HG02981 (cell line): ENCODE results near the gene TOP3B.

Source experiments
- ATAC-seq: cut with Tn5 transposase; IDR thresholded peaks from one replicate; pipeline ENCODE4 v1.9.1; 2021; ENCODE audit warnings: mild to moderate bottlenecking, moderate library complexity; ENCODE audit not compliant: unreplicated experiment

TOP3B gene

GRCh38 chr22:21984793-21985192 is 2.2 kb upstream of the TOP3B start:
- ATAC-seq, result no peak

GRCh38 chr22:21981874-21982273 is 713 bp downstream of the TOP3B start:
- no peak for ATAC-seq

GRCh38 chr22:21980547-21980946 is 2.0 kb downstream of the TOP3B start:
- ATAC-seq, result no peak

GRCh38 chr22:21978564-21979386 is 3.8 kb downstream of the TOP3B start:
- ATAC-seq, result no peak

DNA sequence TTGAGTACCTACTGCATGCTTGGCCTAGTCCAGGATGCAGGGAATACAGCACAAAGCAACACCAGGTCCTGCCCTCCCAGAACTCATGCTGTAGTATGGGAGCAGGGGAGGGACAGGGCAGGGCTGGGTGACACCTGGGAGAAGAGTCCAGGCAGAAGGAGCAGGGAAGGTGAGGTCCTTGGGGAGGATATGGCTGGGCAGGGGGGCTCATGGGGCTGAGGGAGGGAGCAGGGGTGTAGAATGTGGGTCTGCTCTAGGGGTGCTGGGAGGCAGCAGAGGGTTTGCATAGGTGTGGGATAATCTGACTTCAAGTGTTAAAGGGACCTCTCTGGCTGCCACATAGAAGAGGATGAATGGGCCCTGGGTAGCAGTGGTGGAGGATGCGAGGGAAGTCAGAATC is 4.8 kb downstream of the TOP3B start:
- ATAC-seq, result no peak

DNA sequence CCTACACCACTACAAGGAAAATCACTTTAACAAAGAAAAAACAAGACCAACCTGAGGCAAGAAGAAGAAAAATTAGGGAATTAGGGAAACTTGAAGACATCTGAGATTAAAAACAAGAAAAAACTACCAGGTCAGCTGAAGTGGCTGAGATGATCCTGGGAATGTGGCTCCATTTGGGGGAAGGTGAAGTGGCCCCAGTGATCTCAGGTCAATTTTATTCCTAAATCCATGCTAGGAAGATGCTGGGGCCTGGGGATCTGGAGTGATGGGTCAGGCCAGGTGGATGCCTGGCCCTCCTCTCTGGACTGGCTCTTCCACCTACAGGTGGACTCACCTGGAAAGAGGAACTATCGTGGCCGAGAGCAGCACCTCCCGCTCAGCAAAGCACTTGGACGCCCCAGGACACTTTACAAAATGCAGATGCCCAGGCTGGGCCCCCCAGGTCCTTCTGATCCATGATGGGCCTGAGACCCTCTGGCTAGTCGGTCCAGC is 6.7 kb downstream of the TOP3B start:
- ATAC-seq, result no peak

DNA sequence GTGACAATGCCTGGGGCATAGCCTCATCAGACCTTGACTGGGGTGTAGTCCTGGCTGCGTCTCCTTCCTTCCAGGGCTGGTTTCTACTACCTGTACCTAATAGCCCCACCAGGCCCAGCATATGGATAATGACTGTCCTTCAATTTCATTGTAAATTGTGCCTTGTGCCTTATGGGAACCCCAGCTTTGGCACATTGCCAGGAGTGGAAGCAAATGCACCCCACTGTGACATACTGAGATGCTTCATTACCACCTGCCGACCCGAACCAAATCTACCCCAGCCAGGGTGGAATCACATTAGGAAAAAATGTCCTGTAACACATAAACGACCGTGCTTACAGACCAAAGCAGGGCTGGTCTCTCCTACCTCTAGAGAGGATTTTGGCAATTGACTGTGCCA is 7.3 kb downstream of the TOP3B start:
- ATAC-seq, result no peak

- ATAC-seq, result no peak
These were observed 8.4 kb downstream of the TOP3B start for GRCh38 chr22:21974058-21974649.

DNA sequence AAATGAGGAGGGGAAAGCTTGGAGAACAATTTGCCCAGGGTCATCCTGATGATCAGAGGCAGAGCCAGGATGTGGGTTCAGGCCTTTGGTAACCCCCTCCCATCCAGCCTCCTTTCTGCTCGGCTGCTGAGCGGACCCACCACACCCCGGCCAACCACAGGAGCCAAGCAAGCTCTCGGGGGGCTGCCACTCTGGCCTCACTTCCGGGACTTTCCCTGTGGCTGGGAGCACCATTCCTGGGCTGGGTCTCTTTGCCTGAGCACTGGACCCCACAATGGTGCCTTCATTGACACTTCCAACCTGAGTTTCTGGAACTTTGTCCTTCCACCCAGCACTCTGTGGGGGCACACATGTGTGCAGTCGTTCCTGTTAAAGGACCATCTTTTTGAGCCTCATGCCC is 9.8 kb downstream of the TOP3B start:
- ATAC-seq, result no peak

DNA sequence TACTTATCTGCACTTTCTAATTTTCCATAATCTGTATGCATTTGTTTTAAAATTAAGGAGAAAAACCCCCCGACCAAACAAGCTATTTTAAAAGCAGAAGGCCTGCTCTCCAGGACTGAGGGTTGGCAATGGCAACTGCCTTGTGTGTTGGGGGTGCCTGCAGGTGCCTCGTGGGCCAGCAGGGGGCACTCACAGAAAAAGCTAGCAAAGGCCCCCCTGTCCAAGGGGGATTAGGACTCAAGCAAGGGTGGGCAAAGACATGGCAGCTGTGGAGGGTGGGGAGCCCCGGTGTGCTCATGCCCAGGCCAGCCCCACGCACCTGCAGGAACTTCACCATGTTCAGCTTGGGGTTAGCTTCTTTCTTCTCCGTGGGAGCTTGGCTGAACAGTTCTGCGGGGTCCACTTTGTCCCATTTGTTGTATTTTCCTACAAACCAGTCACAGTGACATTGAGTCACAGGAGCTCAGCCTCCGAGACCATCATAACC is 10.3 kb downstream of the TOP3B start:
- ATAC-seq, result no peak

- no peak for ATAC-seq
These were observed 10.7 kb downstream of the TOP3B start for GRCh38 chr22:21971858-21972275.

GRCh38 chr22:21970800-21971617 is 11.6 kb downstream of the TOP3B start:
- no peak for ATAC-seq

- ATAC-seq, result no peak
These were observed 12.4 kb downstream of the TOP3B start for GRCh38 chr22:21970037-21970799.

GRCh38 chr22:21968452-21969129 is 14.0 kb downstream of the TOP3B start:
- ATAC-seq, result no peak

- ATAC-seq, result no peak
These were observed 14.8 kb downstream of the TOP3B start for GRCh38 chr22:21967693-21968271.

GRCh38 chr22:21966643-21967516 is 15.7 kb downstream of the TOP3B start:
- ATAC-seq, result no peak

DNA sequence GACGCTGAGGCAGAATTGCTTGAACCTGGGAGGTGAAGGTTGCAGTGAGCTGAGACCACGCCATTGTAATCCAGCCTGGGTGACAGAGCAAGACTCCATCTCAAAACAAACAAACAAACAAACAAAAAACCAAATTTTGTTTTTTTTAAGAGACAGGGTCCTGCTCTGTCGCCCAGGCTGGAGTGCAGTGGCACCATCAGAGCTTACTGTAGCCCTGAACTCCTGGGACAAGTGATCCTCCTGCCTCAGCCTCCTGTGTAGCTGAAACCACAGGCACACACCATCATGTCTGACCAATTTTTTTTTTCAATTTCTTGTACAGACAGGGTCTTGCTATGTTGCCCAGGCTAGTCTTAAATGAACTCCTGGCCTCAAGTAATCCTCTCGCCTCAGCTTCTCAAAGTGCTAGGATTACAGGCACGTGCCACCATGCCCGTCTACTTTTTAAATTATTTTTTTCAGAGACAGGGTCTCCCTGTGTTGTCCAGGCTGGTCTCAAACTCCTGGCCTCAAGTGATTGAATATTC is 16.8 kb downstream of the TOP3B start:
- no peak for ATAC-seq

DNA sequence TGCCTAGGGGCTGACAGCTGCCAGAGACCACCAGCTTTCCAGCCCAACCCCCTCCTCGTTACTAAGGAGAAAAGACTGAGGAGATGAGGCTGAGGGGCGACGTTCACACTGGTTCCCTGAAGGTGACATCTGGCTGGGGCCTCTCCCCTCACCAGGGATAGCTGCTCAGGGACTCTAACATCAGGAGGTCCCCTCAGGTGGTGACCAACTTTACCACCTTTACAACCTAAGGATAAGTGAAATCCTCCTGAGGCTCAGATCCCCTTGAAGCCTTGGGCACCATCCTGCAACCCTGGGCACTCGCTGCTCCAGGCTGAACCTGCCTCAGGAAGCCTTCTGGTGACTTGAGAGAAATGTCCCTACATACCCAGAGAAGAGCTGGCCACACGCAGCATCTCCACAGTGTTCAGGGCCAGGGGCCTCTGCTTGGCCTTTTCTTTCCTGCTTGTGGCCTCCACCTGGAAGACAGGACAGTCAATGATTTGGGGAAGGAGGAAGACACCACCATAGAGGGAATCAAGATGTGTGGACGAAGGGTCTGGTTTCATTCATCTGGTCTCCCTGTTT is 17.6 kb downstream of the TOP3B start:
- no peak for ATAC-seq
